Right atrium auricular region (tissue), 2 donors: ENCODE data around the gene NCOR2. TPM values are rescaled to one million over a fixed set of nuclear protein-coding genes. Genes with fewer than 3 reads are reported as not detected.

Experiments
- DNase-seq: peaks from one replicate; pipeline ENCODE4 v3.0.0-alpha.2; 2019; ENCODE audit warnings: low spot score
- H3K27ac ChIP-seq, 2 donors: fragments of 200-600 bp; sonication (generic); 1 replicate in 1 of 2; 2 replicates in 1 of 2; pipeline ENCODE4 v1.5.1; 2016 to 2019
- H3K27me3 ChIP-seq, 2 donors: fragments of 200-600 bp; sonication (generic); one replicate each; pipeline versions ENCODE4 v1.5.1 to v1.6.0; 2017 to 2019
- H3K36me3 ChIP-seq: fragments of 200-600 bp; sonication (generic); one replicate; pipeline ENCODE4 v1.5.1; 2016
- H3K4me1 ChIP-seq, 2 donors: fragments of 200-600 bp; sonication (generic); one replicate each; pipeline versions ENCODE4 v1.5.1 to v1.6.0; 2017 to 2019
- H3K4me3 ChIP-seq, 2 donors: fragments of 200-600 bp; sonication (generic); 1 replicate in 1 of 2; 2 replicates in 1 of 2; pipeline ENCODE4 v1.5.1; 2017 to 2019; ENCODE audit warnings: mild to moderate bottlenecking in 1 of 2, moderate library complexity in 1 of 2
- H3K9me3 ChIP-seq, 2 donors: fragments of 200-600 bp; sonication (generic); one replicate each; pipeline ENCODE4 v1.5.1; 2019
- total RNA-seq, 2 donors: library from RNA; depleted of rRNA; stranded (reverse); fragments of >200 nt; gene quantifications; one replicate each; pipeline ENCODE4 v1.1.0, GENCODE V29; 2016
- TF ChIP-seq, protein P1 (sequence below), 2 donors: fragments of 200-600 bp; sonication (generic); IDR thresholded peaks; one replicate each; pipeline ENCODE4 v1.5.1; 2019; ENCODE audit warnings: antibody characterized with exemption in 2 of 2

NCOR2 gene
- total RNA-seq, 2 donors from 2014 or later: 62.9 to 104 TPM

DNA sequence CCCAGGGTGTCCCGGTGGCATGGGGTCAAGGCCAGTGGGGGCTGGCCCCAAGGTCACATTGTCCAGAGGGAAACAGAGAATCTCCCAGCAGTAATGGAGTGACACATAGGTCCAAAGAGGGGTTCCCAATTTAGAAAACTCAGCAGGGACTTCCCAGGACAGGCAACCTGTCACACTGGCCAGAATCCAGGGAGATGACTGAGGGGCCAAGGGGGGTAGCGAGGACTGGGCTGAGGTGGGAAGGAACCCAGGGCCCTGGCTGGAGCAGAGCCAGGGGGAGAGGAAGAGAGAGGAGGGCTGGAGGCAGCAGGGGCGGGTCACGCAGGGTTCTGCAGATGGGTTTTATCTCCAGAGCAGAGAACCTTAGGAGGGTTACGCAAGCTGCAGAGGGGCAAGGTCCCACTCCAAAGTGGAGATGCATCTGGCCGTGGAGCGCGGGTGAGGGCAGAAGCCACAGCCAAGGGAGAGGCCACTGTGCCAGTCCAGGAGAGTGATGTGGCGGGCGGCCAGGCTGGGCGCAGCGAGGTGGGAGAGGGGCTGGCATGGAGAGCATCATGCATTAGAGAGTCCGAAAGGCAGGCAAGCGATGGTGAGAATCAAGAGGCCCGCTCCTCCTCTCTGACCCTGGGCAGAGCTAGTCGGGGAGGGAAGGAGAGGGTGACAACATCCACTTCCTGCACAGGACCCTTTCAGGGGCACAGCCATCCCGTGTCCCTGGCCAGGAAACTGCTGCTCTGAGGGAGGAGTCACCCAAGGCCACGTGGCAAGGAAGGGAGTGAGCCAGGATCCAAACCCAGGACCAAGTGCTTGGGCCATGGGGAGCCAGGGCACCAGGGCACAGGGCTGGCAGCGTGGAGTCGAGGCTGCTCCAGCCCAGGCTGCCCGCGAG, 29.0 kb downstream of the NCOR2 start:
- DNase-seq: no peak
- no peaks in the 10 kb centered on the region for H3K36me3 ChIP-seq
- H3K4me1 ChIP-seq: peaks cover 0 to 59% of the 10 kb centered on the region in 2 donors
- H3K9me3 ChIP-seq: no peaks in the 10 kb centered on the region
- TF ChIP-seq, protein P1, sequence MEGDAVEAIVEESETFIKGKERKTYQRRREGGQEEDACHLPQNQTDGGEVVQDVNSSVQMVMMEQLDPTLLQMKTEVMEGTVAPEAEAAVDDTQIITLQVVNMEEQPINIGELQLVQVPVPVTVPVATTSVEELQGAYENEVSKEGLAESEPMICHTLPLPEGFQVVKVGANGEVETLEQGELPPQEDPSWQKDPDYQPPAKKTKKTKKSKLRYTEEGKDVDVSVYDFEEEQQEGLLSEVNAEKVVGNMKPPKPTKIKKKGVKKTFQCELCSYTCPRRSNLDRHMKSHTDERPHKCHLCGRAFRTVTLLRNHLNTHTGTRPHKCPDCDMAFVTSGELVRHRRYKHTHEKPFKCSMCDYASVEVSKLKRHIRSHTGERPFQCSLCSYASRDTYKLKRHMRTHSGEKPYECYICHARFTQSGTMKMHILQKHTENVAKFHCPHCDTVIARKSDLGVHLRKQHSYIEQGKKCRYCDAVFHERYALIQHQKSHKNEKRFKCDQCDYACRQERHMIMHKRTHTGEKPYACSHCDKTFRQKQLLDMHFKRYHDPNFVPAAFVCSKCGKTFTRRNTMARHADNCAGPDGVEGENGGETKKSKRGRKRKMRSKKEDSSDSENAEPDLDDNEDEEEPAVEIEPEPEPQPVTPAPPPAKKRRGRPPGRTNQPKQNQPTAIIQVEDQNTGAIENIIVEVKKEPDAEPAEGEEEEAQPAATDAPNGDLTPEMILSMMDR (IDR thresholded peaks at IDR 0.05): no peak
- H3K27ac ChIP-seq: peak overlapping the region; percentile 62 to 77
- no peaks in the 10 kb centered on the region for H3K27me3 ChIP-seq
- no peak overlapping the region for H3K4me3 ChIP-seq

DNA sequence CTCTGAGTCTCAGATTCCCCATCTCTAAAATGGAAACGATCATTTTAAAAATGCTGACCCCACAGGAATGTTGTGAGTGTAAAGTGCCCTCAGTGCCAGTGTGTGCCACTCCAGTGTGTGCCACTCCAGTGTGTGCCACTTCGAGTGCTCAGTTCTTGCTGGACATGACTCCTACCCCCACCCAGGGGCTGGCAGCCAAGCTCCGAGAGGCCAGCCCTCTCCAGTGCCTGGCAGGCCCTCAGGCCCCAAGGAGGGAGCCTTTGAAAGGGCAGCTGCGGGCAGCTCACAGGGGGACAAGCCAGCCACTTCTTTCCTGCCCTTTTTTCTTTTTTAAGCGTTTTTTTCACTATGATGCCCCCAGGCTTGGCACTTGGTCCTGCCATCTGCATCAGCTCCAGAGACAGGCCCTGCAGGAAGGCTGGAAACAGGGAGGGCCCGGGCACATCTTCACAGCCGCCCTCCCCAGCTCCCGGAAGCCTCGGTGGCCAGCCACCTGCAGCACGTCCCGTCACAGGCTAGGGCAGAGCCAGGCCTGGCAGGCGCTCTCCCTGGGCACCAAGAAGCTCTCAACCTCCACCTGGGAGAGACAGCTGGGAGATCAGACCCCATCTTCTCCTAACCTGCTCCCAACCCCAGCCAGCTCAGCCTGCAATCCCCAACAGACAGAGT, 29.8 kb downstream of the NCOR2 start:
- H3K9me3 ChIP-seq: no peaks in the 10 kb centered on the region
- peaks cover 0 to 56% of the 10 kb centered on the region in 2 donors for H3K4me1 ChIP-seq
- TF ChIP-seq, protein P1 (IDR thresholded peaks at IDR 0.05): no peak
- H3K36me3 ChIP-seq: no peaks in the 10 kb centered on the region
- H3K27me3 ChIP-seq: no peaks in the 10 kb centered on the region
- no peak overlapping the region for H3K4me3 ChIP-seq
- DNase-seq: no peak
- H3K27ac ChIP-seq: peak overlapping the region; percentile 62 to 77

DNA sequence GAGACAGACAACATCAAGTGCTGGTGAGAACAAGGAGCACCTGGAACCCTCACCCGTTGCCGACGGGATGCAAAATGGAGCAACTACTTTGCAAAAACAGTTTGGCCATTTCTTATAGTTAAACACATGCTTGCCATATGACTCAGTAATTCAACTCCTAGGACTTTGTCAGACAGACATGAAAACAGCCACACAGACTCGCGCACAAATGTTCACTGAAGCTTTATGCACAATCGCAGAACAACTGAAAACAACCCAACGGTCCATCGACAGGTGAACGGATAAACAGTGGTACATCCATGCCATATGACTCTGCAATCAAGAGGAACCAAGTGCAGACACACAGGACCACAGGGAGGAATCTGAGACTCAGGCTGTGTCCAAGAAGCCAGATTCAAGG, 30.8 kb downstream of the NCOR2 start:
- TF ChIP-seq, protein P1 (IDR thresholded peaks at IDR 0.05): no peak
- Histone ChIP-seq H3K27ac (peak overlapping the region in 1 of 2 donors; percentile 77), H3K4me3 (no peak overlapping the region), H3K4me1 (peaks cover 0 to 57% of the 10 kb centered on the region in 2 donors), H3K36me3 (no peaks in the 10 kb centered on the region), H3K9me3 (no peaks in the 10 kb centered on the region), H3K27me3 (no peaks in the 10 kb centered on the region)
- no peak for DNase-seq

DNA sequence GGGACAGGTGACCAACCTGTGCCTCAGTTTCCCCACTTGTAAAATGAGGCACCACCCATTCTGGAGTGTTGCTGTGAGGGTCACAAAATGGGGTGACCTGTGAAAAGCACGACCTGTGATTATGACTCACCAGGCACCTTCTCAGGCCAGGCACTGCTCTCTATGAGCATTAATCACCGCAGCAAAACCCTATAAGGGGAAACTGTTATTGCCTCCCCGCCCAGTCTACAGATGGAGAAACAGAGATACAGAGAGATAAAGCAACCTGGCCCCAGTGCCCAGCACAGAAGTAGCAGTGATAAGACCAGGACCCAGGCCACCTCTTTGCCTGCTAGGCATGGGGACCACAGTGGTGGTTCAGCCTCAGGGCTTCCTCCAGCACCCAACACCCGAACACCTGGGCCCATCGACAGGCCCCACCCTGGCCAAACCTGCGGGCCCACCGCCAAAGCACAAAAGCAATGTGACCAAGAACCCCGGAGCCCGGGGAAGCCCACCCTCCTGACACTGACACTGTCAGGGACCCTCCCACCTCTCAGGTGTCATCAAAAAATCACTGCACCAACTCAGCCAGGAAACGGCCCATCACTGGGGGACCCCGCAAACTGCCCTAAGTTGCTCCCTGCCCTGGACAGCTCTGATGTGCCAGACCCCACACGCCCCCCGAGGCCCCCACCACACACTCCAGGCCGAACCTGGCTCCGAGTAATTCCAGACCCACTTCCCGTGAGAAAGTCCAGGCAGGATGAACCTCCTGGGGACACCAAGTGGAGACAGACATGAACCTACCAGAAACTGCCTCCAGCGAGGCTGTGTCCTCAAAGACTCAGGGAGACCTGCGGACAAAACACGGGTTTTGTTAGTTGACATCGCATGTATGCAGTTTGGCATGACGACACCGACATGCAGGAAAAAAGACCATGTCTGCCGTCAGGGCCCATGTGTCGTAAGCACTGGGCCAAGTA, 32.4 kb downstream of the NCOR2 start:
- Histone ChIP-seq H3K9me3 (no peaks in the 10 kb centered on the region), H3K4me1 (peaks cover 0 to 68% of the 10 kb centered on the region in 2 donors), H3K27me3 (no peaks in the 10 kb centered on the region), H3K27ac (no peak overlapping the region), H3K36me3 (no peaks in the 10 kb centered on the region), H3K4me3 (no peak overlapping the region)
- TF ChIP-seq, protein P1 (IDR thresholded peaks at IDR 0.05): no peak
- DNase-seq: no peak

DNA sequence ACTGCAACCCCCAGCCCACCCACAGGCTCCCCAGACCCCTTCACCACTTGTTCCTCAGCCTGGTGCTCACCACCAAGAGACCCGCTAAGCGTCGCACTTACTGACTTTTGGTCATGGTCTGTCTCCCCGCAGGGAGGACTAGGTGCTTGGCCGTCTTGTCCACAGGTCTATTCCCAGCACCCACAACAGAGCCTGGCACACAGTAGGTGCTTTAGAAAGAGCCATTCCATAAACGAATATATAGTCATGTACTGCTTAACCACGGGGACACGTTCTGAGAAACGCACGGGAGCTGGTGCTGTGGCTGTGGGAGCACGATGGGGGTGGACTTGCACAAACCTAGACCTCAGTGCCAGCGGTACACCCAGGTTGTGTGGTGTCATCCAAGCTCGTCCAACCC, 34.0 kb downstream of the NCOR2 start:
- no peaks in the 10 kb centered on the region for H3K9me3 ChIP-seq
- H3K36me3 ChIP-seq: no peaks in the 10 kb centered on the region
- H3K4me1 ChIP-seq: peaks cover 0 to 57% of the 10 kb centered on the region in 2 donors
- H3K4me3 ChIP-seq: no peak overlapping the region
- H3K27me3 ChIP-seq: no peaks in the 10 kb centered on the region
- TF ChIP-seq, protein P1 (IDR thresholded peaks at IDR 0.05): no peak
- no peak overlapping the region for H3K27ac ChIP-seq
- DNase-seq: no peak
